ENCODE data around the gene CCDC177.
"Not testable (repeated sequence)": the region's sequence is repeated elsewhere in the genome, so short reads cannot be mapped to it uniquely, and the experiment has no call there.

GRCh38 chr14:69599431-69599830 is 24.8 kb upstream of the CCDC177 start:
- not testable (repeated sequence) for TF ChIP-seq MYNN (tag by site-specific recombination; IDR thresholded peaks at IDR 0.05; ENCODE audit: borderline replicate concordance); ZNF24 (tag by site-specific recombination; IDR thresholded peaks at IDR 0.05)

Data from HEK293 (cell line).